ENCODE results near the gene COX7B2.

Gene COX7B2

DNA sequence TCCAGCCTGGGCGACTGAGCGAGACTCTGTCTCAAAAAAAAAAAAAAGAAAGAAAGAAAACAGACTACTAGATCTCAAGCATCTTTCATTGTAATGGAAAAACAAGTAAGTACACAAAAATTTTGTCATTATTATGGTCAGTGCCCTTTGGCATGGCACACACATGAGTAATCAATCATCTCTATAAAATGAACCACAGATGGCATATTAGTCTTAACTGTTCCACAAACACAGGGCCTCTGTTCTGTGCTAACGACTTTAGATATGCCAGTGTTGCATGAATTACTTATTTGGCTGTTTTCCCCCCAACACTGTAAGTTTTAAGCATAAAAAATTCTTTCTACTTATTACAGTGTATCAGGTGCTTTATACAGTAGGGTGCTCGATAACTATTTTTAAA is 90.4 kb downstream of the COX7B2 start:
- no peak overlapping the region for H3K27ac ChIP-seq
- H3K79me2 ChIP-seq (ENCODE audit: insufficient read depth, low read depth), result no peaks in the 10 kb centered on the region
- no peaks in the 10 kb centered on the region for H3K27me3 ChIP-seq (ENCODE audit: insufficient read depth, low read depth)
- no peak overlapping the region for H3K4me3 ChIP-seq (IDR thresholded peaks at IDR 0.05; ENCODE audit: insufficient read depth, low read depth, low read length)
- no peak overlapping the region for H3K4me2 ChIP-seq
- H4K20me1 ChIP-seq (ENCODE audit: insufficient read depth), result no peaks in the 10 kb centered on the region
- TF ChIP-seq, protein P1, sequence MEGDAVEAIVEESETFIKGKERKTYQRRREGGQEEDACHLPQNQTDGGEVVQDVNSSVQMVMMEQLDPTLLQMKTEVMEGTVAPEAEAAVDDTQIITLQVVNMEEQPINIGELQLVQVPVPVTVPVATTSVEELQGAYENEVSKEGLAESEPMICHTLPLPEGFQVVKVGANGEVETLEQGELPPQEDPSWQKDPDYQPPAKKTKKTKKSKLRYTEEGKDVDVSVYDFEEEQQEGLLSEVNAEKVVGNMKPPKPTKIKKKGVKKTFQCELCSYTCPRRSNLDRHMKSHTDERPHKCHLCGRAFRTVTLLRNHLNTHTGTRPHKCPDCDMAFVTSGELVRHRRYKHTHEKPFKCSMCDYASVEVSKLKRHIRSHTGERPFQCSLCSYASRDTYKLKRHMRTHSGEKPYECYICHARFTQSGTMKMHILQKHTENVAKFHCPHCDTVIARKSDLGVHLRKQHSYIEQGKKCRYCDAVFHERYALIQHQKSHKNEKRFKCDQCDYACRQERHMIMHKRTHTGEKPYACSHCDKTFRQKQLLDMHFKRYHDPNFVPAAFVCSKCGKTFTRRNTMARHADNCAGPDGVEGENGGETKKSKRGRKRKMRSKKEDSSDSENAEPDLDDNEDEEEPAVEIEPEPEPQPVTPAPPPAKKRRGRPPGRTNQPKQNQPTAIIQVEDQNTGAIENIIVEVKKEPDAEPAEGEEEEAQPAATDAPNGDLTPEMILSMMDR (conservative IDR thresholded peaks at IDR 0.05; ENCODE audit: low read depth, low read length), result no peak
- no peak overlapping the region for H3K9ac ChIP-seq
- H3K4me1 ChIP-seq (ENCODE audit: low read depth, poor library complexity, severe bottlenecking), result no peaks in the 10 kb centered on the region
- no peaks in the 10 kb centered on the region for H3K36me3 ChIP-seq (ENCODE audit: insufficient read depth)
- no peak overlapping the region for H2AFZ ChIP-seq (ENCODE audit: low read depth)

DNA sequence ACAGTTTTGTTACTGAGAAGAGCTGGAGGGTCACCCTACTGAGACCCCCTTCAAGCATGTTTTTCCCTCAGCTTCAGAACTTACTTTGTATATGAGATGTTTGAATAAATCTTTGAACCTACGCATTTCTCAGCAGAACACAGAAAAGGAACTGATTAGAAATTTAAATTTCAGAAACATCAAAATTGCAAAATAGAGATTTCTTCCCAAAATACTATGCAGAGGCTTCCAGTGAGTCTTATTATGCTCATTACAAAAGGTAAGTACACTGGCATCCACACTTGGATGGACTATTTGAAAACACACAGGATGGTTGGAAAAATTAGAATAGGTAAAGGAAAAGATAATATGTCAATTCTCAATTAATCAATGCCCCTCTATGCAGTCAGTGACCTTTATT is 91.2 kb downstream of the COX7B2 start:
- TF ChIP-seq, protein P1 (conservative IDR thresholded peaks at IDR 0.05; ENCODE audit: low read depth, low read length), result no peak
- Histone ChIP-seq H3K4me3 (IDR thresholded peaks at IDR 0.05; ENCODE audit: insufficient read depth, low read depth, low read length) (no peak overlapping the region), H3K4me2 (no peak overlapping the region), H3K9ac (no peak overlapping the region), H3K36me3 (ENCODE audit: insufficient read depth) (no peaks in the 10 kb centered on the region), H3K79me2 (ENCODE audit: insufficient read depth, low read depth) (no peaks in the 10 kb centered on the region), H3K27me3 (ENCODE audit: insufficient read depth, low read depth) (no peaks in the 10 kb centered on the region), H4K20me1 (ENCODE audit: insufficient read depth) (no peaks in the 10 kb centered on the region), H2AFZ (ENCODE audit: low read depth) (no peak overlapping the region), H3K27ac (no peak overlapping the region), H3K4me1 (ENCODE audit: low read depth, poor library complexity, severe bottlenecking) (no peaks in the 10 kb centered on the region)

DNA sequence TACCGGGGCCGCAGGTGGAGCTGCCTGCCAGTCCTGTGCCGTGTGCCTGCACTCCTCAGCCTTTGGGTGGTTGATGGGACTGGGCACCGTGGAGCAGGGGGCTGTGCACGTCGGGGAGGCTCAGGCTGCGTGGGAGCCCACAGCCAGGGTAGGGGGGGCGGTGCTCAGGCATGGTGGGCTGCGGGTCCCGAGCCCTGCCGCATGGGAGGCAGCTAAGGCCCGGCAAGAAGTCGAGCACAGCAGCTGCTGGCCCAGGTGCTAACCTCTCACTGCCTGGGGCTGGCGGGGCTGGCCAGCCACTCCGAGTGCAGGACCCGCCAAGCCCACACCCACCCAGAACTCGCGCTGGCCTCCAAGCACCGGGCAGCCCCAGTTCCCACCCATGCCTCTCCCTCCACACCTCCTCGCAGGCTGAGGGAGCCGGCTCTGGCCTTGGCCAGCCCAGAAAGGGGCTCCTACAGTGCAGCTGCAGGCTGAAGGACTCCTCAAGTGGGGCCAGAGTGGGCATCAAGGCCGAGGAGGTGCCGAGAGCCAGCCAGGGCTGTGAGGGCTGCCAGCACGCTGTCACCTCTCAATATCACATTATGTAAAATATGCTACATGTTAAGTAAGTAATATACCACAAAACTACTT is 104.1 kb downstream of the COX7B2 start:
- H3K36me3 ChIP-seq (ENCODE audit: insufficient read depth), result no peaks in the 10 kb centered on the region
- no peak overlapping the region for H3K4me3 ChIP-seq (IDR thresholded peaks at IDR 0.05; ENCODE audit: insufficient read depth, low read depth, low read length)
- TF ChIP-seq, protein P1 (conservative IDR thresholded peaks at IDR 0.05; ENCODE audit: low read depth, low read length), result no peak
- no peaks in the 10 kb centered on the region for H3K79me2 ChIP-seq (ENCODE audit: insufficient read depth, low read depth)
- no peaks in the 10 kb centered on the region for H3K27me3 ChIP-seq (ENCODE audit: insufficient read depth, low read depth)
- H3K4me1 ChIP-seq (ENCODE audit: low read depth, poor library complexity, severe bottlenecking), result no peaks in the 10 kb centered on the region
- no peak overlapping the region for H3K27ac ChIP-seq
- no peak overlapping the region for H3K9ac ChIP-seq
- no peaks in the 10 kb centered on the region for H4K20me1 ChIP-seq (ENCODE audit: insufficient read depth)
- H3K4me2 ChIP-seq, result no peak overlapping the region
- no peak overlapping the region for H2AFZ ChIP-seq (ENCODE audit: low read depth)

DNA sequence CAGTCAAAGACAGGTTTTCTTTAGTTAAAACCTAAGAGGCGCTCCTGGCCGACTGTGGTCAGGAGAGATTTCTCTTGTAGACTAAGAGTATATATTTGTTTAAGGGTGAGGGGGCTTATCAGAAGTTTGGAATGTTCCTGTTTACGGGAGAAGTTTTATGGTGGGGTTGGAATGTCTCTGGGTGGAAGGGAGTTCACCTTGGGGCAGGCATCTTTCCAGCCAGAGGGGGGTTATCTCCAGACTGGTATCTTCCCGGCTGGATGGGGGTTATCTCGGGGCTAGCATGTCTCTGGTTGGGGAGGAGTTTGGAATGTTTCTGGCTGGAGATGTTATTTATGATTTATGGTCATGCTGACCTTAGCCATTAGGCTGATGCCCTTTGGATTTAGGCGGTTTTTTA is 116.0 kb downstream of the COX7B2 start:
- no peaks in the 10 kb centered on the region for H3K4me1 ChIP-seq (ENCODE audit: low read depth, poor library complexity, severe bottlenecking)
- H2AFZ ChIP-seq (ENCODE audit: low read depth), result no peak overlapping the region
- no peaks in the 10 kb centered on the region for H3K27me3 ChIP-seq (ENCODE audit: insufficient read depth, low read depth)
- H3K36me3 ChIP-seq (ENCODE audit: insufficient read depth), result no peaks in the 10 kb centered on the region
- TF ChIP-seq, protein P1 (conservative IDR thresholded peaks at IDR 0.05; ENCODE audit: low read depth, low read length), result no peak
- no peak overlapping the region for H3K9ac ChIP-seq
- no peaks in the 10 kb centered on the region for H3K79me2 ChIP-seq (ENCODE audit: insufficient read depth, low read depth)
- no peak overlapping the region for H3K27ac ChIP-seq
- H3K4me2 ChIP-seq, result no peak overlapping the region
- H4K20me1 ChIP-seq (ENCODE audit: insufficient read depth), result no peaks in the 10 kb centered on the region
- no peak overlapping the region for H3K4me3 ChIP-seq (IDR thresholded peaks at IDR 0.05; ENCODE audit: insufficient read depth, low read depth, low read length)
